HEK293 (cell line): ENCODE measurements around the gene PARP3.

Source experiments
- IKZF3 ChIP-seq: fragments of 450-650 bp; IDR thresholded peaks from 2 replicates; pipeline ENCODE4 v1.5.0; 2018; ENCODE audit warnings: missing biosample characterization, mild to moderate bottlenecking, missing genetic modification characterization, moderate library complexity
- REPIN1 ChIP-seq: fragments of 450-650 bp; formaldehyde crosslinking; IDR thresholded peaks from 2 replicates; pipeline ENCODE4 v1.5.1; 2017; ENCODE audit warnings: missing biosample characterization, missing genetic modification characterization, low read depth
- TCF7L2 ChIP-seq: IDR thresholded peaks from 2 replicates; pipeline ENCODE4 v1.6.1; 2011; ENCODE audit warnings: low read depth, mild to moderate bottlenecking, inconsistent platforms, low read length, moderate library complexity, borderline replicate concordance
- YY1 ChIP-seq: fragments of 450-650 bp; formaldehyde crosslinking; IDR thresholded peaks from 2 replicates; pipeline ENCODE4 v1.5.1; 2018; ENCODE audit warnings: missing biosample characterization, missing genetic modification characterization
- ZNF37A ChIP-seq: fragments of 450-650 bp; IDR thresholded peaks from 2 replicates; pipeline ENCODE4 v1.5.1; 2018; ENCODE audit warnings: missing biosample characterization, missing genetic modification characterization
- ZNF488 ChIP-seq: fragments of 450-650 bp; formaldehyde crosslinking; IDR thresholded peaks from 2 replicates; pipeline ENCODE4 v1.5.1; 2016; ENCODE audit warnings: missing biosample characterization, missing genetic modification characterization
- TF ChIP-seq, protein P1 (sequence below): fragments of 450-650 bp; formaldehyde crosslinking; IDR thresholded peaks from 2 replicates; pipeline ENCODE4 v1.5.1; 2016; ENCODE audit warnings: missing biosample characterization, missing genetic modification characterization, low read depth

DNA sequence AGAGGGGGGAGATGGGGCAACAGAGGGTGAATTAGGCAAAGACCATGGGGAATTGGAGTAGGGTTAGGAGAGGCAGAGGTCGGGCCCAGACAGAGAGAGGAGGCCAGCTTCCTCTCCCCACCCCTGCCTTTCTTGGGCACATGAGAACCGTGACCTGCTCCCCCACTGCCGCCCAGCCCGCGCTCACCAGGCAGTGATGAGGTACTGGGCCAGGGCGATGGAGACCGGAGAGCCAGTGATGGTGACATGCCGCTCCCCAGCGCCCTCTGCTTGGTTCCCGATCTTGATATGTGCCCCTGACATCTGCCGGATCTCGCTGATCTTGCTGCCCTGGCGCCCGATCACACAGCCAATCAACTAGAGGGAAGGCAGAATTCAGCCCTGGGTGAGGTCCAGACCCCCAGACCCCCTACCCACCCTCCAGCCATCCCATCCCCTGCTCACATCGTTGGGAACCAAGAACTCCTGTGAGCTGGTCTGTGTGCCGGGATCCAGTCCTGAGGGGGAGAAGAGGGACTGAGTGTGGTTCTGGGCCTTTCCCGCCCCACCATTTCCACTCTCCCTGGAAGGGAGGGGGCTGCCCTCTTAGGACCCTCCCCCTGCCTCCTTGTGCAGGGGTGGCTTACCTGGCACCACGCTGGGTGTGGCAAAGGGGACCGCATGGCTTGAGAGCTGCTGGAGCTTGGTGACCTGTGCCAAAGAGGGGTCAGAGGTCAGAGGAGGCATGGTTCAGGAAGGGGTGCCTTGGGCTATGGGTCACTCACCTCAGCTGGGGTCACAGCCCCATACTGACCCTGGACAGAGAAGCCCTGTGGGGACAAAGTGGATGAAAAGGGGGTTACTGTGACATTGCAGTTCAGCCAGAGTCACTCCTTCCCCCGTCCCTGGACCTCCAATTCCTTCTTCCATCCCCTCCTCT, 16.7 kb downstream of the PARP3 start:
- TF ChIP-seq YY1 (tag by site-specific recombination) (no peak), TCF7L2 (no peak), IKZF3 (tag by site-specific recombination) (no peak), ZNF488 (tag by site-specific recombination) (no peak), REPIN1 (tag by site-specific recombination) (no peak), ZNF37A (tag by site-specific recombination) (no peak)
- TF ChIP-seq, protein P1, sequence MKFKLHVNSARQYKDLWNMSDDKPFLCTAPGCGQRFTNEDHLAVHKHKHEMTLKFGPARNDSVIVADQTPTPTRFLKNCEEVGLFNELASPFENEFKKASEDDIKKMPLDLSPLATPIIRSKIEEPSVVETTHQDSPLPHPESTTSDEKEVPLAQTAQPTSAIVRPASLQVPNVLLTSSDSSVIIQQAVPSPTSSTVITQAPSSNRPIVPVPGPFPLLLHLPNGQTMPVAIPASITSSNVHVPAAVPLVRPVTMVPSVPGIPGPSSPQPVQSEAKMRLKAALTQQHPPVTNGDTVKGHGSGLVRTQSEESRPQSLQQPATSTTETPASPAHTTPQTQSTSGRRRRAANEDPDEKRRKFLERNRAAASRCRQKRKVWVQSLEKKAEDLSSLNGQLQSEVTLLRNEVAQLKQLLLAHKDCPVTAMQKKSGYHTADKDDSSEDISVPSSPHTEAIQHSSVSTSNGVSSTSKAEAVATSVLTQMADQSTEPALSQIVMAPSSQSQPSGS (tag by site-specific recombination): no peak
